GM21786 (cell line): Measurements from ENCODE around the gene A1CF.

Source experiments
- ATAC-seq: cut with Tn5 transposase; IDR thresholded peaks from one replicate; pipeline ENCODE4 v1.9.1; 2021; ENCODE audit not compliant: unreplicated experiment

The A1CF gene

DNA sequence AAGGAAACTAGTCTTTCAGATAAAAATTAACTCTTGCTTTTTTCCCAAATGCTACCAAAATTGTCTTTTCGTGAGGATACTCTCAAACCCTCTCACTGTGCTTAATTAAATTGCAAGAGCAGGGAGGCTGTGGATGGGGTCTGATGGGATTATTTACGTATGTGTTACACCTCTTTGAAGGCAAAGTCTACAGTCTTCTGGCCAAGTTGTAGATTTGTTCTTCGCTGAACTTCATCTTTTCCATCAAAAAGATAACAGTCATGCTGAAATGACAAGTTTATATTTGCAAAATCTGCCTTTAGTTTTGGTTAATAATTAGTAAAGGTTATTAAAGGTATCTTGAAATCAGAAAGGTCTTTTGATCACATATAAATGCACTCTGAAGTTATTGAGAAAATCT is 22.7 kb downstream of the A1CF start:
- ATAC-seq = no peak

DNA sequence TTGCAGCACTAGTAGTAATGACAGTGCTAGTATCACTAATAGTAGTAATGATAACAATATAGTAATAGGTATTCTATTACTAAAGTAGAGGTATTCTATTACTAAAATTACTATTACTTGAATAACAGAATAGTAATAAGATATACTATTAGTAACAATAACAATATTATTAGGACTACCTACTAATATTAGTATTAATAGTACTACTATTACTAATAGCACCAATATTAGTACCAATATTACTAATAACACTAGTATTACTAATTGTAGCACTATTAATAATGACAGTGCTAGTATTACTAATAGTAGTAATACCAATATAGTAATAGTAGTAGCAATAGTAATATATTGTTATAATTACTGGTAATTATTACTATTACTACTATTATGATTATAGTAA is 24.1 kb downstream of the A1CF start:
- no peak for ATAC-seq

DNA sequence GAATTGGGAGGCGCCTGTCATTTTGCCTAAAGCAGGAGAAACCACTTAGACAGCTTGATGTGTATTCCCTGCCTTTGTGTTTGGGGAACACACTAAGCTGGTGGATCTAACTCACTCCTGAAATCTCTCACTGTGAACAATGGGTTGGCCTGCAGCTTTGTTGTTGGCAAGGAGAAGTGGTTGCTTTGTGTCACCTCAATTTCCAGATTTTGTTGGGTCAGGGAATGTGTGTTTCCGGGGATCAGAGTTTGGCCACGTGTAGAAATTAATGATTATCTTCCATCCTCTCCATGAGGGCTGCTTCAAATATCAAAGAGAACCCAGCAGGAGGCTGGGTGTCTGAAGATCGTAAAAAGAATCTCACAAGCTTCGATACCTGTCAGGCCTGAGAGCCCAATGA is 27.8 kb downstream of the A1CF start:
- ATAC-seq = no peak

GRCh38 chr10:50855461-50855860 is 30.0 kb downstream of the A1CF start:
- no peak for ATAC-seq

GRCh38 chr10:50855015-50855414 is 30.4 kb downstream of the A1CF start:
- ATAC-seq = no peak

- ATAC-seq = no peak
Measured at GRCh38 chr10:50853557-50853956, 31.9 kb downstream of the A1CF start.

DNA sequence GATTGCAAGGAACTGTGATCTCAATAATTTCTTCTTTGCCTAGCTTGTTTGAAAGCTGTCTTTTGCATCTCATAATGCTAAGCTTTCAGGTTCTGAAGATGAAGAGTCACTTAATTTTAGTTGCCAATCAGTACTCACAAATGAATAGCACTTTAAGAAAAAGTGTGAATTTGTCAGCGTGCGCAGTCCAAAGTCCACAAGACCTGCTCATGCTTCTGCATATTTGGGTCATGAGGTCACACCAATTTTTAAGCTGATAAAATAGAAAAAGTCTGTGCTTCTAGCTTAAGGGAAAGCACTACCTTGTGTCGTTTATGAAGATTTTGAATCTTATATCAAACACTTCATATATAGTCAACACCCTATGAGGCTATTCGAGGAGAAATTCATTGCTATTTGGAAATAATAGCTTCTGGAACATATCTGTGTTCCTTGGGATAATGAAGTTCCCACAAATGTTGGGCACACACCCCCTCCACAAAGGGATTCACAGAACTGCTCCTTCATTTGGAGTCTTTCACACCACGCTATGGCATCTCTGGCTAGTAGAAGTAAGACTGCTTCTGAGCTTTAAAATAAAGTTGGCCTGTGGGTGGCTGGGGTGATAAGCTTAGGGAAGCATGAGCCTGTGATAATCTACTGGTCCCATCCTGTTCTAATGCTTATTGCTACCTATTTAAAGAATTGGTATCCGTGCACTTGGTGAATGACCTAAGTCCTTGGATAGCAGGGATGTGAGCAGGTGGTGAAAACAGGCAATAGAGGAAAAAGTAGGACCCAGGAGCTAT is 33.3 kb downstream of the A1CF start:
- no peak for ATAC-seq

GRCh38 chr10:50850578-50851230 is 34.7 kb downstream of the A1CF start:
- no peak for ATAC-seq

- ATAC-seq = no peak
Measured at GRCh38 chr10:50846753-50847152, 38.7 kb downstream of the A1CF start.

GRCh38 chr10:50837095-50837494 is 48.3 kb downstream of the A1CF start:
- no peak for ATAC-seq

DNA sequence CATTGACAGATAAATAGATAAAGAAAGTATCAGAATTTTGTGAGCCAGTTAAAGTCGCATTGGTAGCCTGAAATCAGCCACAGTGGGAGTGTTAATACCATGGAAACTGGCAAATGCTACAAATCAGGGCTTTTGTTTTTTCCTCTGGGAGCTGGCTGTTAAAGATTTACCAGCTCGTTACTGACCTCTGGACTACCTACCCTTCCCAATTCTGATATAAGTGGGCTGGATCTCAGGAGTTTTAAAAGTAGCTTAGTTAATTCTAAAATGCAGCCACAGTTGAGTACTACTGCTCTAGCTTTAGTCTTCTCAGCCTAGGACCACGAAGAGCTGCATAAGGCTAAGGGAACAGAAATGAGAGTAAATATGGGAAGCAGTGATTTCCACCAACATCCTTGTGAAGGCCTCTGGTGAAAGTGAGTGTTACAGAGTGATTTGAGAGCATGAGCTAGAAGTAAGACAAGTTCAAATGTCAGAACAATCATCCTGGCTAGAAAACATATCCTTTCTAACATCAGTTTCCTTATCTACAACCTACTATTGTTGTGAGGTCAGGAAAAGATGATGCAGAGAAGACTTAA is 53.2 kb downstream of the A1CF start:
- no peak for ATAC-seq

- ATAC-seq = no peak
Measured at GRCh38 chr10:50830066-50830465, 55.4 kb downstream of the A1CF start.

DNA sequence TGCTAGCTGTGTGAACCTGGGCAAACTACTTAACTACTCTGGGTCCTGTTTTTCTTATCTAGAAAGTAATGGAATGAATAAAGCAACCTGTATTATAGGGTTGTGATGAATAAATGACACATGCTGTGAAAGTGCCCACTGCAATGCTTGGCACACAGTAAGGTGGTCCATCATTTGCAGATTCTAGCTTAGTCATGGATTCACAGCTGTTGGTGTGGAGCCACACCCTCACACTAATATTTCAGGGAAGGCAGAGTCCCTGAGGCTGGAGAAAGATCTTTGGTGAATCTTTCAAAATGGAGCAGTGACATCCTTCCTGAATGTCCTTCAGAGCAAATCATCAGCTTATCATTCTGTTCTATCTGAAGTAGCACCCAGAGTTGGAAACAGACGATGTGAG is 60.6 kb downstream of the A1CF start:
- ATAC-seq = no peak

DNA sequence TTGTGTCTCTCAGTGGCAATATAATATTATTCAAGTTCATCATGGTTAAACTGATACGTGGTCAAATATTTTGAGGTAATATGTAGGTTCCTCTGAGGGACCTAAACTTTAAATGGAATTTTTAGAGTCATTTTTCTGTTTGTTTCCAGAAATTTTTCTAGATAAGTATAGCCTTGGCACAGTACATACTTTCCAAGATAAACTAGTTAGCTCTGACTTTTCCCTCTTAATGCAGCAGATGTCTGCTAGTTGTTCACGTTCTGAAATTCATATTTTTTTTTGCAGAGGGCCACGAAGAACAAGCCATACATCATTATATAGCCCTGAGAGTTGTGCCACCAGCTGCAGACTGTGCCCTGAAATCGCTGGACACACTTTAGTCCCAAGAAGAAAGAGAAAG is 61.6 kb downstream of the A1CF start:
- ATAC-seq = no peak

DNA sequence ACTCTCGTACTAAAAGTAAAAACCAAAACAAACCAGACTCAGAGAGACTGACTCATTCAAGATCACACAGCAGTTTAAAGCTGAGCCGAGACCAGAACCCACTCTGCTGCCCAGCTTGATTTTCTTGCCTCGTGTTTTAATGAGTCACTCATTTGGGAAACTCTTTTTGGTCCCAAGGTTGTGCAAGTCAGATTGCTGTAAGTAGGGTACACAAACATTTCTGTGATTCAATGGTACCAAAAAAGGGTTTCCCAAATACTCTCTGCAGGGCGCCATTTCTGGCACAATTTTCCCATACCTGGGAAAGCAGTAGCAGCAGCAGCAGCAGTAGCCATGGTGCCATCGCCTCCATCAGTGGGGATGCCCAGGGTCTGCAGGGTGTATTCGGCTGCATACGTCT is 75.8 kb downstream of the A1CF start:
- ATAC-seq = no peak

DNA sequence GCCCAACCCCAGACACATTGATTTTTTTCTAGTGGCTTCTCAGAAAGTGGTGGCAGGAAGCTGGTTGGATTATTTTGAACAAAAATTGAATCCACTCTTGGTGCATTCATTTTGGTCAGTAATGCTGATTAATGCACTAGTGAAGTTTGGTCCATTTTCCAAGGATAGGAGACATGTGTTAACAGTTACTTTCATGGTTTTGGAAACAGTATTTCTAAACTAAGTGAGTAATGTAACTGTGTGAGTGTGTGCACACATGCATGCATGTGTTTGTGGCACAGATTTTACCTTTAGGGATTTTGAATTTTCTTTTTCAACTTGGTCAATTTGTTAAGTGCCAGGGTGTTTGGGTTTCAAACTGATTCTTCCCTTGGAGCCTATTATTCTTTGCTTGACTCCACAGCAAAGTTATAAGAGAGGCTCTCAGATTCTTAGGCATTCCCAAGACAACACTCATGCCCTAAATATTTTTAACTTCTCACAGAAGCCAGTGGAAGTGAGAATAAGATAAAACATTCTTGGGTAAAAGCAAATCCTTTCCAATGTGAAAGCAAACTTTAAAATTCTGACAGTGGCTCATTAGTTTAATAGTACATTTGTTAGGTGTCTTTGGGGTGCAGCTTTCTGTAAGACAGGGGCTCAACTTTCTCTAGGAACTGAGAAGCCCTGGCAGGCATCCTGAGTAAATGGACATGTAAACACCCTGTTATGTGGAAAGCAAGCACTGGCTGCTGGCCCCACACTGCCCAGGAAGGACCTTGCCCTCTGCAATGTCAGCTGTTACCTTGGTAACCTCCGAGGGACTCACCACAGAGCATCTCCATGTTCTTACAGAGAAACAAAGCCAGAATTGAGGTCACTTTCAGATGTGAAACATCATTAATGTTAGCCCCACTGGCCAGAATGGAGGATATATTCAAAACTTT is 77.3 kb downstream of the A1CF start:
- ATAC-seq = no peak

- no peak for ATAC-seq
Measured at GRCh38 chr10:50805981-50806622, 79.3 kb downstream of the A1CF start.

- ATAC-seq = no peak
Measured at GRCh38 chr10:50799595-50799994, 85.8 kb downstream of the A1CF start.

DNA sequence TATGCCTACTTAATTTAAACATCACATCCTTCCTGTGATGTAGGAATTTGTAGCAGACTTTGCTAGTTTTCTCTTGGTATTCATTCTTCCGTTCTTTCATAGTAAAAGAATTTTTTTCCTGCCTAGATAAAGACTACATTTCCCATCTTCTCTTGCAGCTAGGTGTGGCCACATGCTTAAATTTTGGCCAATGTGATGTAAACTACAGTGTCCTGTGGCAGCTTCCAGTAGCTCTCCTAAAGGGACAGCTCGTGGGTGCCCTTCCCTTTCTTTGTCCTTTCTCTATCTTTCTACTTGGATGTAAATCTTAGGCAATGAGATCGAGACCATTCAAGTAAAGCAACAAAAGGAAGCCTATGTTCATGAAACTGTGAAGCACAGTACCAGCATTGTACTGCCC is 87.1 kb downstream of the A1CF start:
- no peak for ATAC-seq

GRCh38 chr10:50796693-50797092 is 88.7 kb downstream of the A1CF start:
- ATAC-seq = no peak

GRCh38 chr10:50794490-50794889 is 90.9 kb downstream of the A1CF start:
- ATAC-seq = no peak
